NCI-H774 (cell line): ENCODE measurements around the gene LGALS9.

Experiments used
- DNase-seq: peaks from one replicate; lab custom pipeline; 2025; lab: John Stamatoyannopoulos, UW

Gene LGALS9

GRCh38 chr17:27603421-27603770, 27.6 kb upstream of the LGALS9 start:
- DNase-seq = no peak

GRCh38 chr17:27603880-27604794, 26.9 kb upstream of the LGALS9 start:
- DNase-seq = no peak

DNA sequence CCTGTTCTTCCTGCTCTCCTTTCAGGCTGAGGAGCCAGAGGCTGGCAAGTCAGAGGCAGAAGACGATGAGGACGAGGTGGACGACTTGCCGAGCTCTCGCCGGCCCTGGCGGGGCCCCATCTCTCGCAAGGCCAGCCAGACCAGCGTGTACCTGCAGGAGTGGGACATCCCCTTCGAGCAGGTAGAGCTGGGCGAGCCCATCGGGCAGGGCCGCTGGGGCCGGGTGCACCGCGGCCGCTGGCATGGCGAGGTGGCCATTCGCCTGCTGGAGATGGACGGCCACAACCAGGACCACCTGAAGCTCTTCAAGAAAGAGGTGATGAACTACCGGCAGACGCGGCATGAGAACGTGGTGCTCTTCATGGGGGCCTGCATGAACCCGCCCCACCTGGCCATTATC, 25.6 kb upstream of the LGALS9 start:
- DNase-seq = no peak

- DNase-seq = no peak
Observed at GRCh38 chr17:27607521-27608091, 23.4 kb upstream of the LGALS9 start.

DNA sequence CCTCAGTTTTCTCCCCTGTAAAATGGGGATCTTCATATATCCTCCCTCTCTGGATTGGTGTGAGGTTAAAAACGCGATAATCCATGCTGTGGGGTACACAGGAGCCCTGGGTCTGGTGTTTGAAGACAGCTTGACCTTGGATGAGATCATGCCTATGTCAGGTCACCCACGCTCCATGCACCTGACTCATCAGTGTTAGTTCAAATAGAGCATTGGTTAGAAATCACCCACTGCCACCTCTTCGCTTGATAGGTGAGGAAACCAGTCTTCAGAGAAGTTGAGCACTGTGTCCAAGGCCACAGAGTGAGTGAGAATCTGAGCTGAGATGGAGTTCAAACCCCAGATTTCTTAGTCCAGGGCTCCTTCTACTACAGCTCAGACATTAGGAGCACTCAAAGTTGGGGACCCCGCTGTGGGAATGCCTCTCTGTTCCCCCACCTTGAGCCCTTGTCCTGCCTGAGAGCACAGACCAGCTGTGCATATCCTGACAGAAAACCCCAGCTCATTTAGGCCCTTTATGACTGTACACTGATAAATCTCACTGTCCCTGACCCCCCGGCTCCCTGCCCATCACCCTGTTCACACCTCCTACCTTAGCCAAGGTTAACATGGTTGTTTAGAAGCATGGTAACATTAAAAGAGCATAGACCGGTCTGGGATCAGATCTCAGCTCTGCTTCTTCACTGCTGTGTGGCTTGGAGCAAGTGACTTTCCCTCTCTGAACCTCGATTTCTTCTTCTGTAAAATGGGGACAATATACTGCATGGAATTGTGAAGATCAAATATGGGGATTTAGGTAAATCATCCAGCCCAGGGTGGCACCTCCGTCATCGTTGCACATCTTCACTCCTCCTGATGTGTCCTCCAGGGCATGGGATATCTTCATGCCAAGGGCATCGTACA, 22.4 kb upstream of the LGALS9 start:
- DNase-seq = no peak

DNA sequence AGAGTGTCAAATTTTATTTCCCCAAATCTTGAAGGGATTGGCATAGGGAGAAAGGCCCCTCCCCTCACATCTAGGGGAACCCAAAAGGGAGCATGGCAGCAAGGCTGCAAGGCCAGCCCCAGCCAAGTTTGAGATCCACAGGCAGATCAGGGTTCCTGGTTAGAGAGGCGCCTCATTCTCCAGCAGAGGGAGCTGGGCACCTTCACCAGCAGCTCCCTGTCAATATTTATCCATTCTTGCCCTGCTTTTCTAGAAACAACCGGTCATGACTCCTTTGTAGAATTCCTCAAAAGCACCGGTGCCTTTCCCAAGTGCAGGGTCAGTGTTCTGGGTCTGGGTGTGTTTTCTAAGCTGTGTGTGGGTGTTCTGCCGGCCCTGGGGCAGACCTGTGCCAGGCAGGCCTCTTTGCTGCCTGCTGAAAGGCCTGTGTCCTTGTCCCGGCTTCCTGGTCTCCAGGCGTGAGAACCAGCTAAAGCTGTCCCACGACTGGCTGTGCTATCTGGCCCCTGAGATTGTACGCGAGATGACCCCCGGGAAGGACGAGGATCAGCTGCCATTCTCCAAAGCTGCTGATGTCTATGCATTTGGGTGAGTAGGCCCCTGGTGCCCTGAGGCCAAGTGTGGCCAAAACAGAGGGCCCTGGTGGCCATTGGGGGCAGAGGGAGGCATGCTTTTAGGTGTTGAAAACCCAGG, 21.2 kb upstream of the LGALS9 start:
- no peak for DNase-seq

DNA sequence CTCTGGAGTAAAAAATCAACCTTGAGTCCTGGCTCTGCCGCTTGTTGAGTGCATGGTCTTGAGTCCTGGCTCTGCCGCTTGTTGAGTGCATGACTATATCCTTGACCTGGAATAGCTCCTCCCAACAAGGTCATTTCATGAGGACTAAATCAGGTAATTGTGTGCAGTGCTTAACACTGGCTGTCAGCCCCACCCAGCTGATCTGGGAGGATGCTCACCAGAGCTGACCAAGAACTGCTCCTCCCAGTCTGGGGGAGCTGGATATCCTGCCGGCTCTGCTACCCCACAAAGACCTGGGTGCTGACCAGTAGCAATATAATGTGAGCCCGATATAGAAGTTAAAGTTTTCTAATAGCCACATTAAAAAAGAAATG, 20.7 kb upstream of the LGALS9 start:
- no peak for DNase-seq

GRCh38 chr17:27612160-27612770, 18.7 kb upstream of the LGALS9 start:
- DNase-seq = no peak

- DNase-seq = no peak
Observed at GRCh38 chr17:27613433-27613832, 17.6 kb upstream of the LGALS9 start.

DNA sequence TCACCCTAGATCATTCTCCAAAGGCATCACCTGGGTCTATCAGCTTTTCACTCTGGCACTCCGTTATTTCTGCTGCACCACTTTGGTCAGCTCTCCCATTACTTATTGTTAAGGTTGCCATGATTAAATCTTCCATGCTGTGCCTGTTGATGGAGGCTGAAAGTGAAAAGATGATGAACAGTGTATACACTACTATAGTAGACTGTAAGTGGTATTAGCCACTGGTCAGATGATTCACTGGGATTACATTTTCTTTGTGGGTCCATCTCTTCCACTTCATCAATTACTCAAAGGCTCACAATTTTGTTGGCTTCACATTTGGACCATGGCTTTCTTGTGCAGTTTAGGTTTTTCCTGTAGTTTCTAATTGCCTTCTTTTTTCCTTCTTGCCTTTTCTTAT, 15.9 kb upstream of the LGALS9 start:
- DNase-seq = no peak

DNA sequence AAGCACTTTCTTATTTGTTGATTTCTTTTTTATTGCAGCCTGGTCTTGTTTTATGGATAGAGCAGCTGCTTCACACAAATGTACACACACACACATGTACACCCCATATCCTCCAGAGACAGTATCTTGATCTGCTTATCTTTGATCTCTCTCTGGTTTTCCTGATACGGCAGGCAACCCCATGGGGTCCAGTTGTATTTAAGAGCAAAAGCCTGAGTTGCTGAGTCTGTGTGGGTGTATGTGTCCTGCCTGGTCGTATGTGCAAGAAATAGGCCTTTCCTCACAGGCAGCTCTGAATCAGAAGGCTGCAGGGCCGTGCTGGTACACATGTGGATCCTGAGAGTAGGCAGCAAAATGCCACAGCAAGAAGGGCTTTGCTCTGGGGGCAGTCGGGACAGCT, 14.6 kb upstream of the LGALS9 start:
- DNase-seq = no peak

- DNase-seq = no peak
Observed at GRCh38 chr17:27618417-27618816, 12.6 kb upstream of the LGALS9 start.

DNA sequence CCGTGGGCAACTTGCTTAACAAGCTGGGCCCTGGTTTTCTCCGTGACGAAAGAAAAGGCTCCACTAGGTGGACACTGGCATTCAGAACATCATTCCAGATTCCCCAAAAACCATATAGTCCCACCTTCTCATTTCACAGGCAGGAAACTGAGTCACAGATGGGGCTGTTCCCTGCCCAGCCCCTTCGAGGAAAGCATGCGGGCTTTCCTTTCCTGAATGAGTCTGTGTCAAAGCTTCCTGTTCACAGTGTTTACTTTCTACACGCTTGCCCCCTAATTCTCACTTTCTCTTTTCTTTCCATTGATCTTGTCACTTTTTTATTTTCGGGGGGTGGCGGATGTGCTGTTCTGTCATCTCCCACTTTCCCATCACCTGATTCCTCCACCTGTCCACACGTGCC, 10.3 kb upstream of the LGALS9 start:
- no peak for DNase-seq

- DNase-seq = no peak
Observed at GRCh38 chr17:27621536-27621935, 9.5 kb upstream of the LGALS9 start.

DNA sequence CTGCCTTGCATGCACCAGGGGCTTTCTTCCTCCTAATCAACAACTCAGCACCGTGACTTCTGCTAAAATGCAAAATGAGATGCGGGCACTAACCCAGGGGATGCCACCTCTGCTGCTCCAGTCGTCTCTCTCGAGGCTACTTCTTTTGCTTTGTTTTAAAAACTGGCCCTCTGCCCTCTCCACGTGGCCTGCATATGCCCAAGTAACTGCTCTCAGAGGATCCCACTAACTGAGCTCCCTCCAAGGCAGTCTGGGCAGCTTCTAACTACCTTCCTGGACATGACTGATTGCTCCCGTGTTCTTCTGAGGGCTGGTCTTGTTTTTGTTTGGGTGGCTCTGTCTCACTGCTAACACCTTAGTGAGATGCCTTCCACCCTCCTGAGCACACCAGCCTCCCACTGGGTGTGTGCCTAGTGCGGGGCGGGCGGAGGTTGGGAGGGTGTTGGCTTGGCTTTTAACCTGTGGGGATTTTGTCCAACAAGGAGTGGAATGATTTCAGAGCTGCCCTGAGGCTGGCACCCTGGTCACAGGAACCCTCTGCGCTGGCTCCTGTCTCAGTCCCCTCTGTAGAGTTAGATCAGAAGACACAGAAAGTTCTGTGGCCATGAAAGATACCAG, 8.9 kb upstream of the LGALS9 start:
- DNase-seq = no peak

GRCh38 chr17:27622986-27623385, 8.0 kb upstream of the LGALS9 start:
- no peak for DNase-seq

- no peak for DNase-seq
Observed at GRCh38 chr17:27623614-27624013, 7.4 kb upstream of the LGALS9 start.

- no peak for DNase-seq
Observed at GRCh38 chr17:27624539-27624938, 6.4 kb upstream of the LGALS9 start.

- no peak for DNase-seq
Observed at GRCh38 chr17:27625856-27626255, 5.1 kb upstream of the LGALS9 start.

GRCh38 chr17:27627514-27627913, 3.5 kb upstream of the LGALS9 start:
- DNase-seq = no peak

- DNase-seq = no peak
Observed at GRCh38 chr17:27628376-27628775, 2.6 kb upstream of the LGALS9 start.
